Sigmoid colon (tissue), 4 donors: ENCODE data around the gene WDFY1.

Source experiments
- CTCF ChIP-seq, 4 experiments: fragments of 450-650 bp in 3 of 4; fragments of 200-600 bp in 1 of 4; IDR thresholded peaks; one replicate each; pipeline ENCODE4 v1.5.1; 2016 to 2019; ENCODE audit warnings: antibody characterized with exemption in 4 of 4, mild to moderate bottlenecking in 3 of 4, moderate library complexity in 2 of 4
- POLR2A ChIP-seq, 2 donors: fragments of 450-650 bp; IDR thresholded peaks; one replicate each; pipeline ENCODE4 v1.6.1; 2016; ENCODE audit warnings: antibody characterized with exemption in 2 of 2, mild to moderate bottlenecking in 2 of 2, moderate library complexity in 2 of 2
- POLR2AphosphoS5 ChIP-seq, 4 donors: sonication (generic); formaldehyde crosslinking; IDR thresholded peaks; one replicate each; pipeline ENCODE4 v1.6.1; 2017; ENCODE audit warnings: antibody characterized with exemption in 4 of 4

DNA sequence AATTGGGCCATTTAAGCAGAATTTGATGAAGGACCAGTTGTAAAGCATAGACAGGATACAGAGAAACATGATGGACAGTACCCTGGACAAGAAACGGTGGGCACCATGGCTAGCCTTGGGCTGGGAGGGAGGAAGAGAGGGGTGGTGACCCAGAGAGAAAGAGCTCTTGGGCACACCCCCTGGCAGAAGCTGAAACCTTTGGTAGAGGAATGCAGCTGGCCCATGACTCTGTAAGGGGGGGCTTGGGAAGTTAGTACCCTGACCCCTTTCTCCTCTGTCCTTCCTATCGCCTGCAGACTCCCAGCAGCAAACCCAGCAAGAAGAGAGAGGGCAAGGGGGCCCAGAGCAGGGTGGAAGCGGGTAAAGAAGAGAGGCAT is 44.7 kb upstream of the WDFY1 start:
- TF ChIP-seq CTCF (IDR thresholded peaks at IDR 0.05) (no peak), POLR2AphosphoS5 (IDR thresholded peaks at IDR 0.05) (no peak), POLR2A (IDR thresholded peaks at IDR 0.05) (no peak)
